Measurements from ENCODE around the gene PIK3R3. TPM values are rescaled to one million over a fixed set of nuclear protein-coding genes. Genes with fewer than 3 reads are reported as not detected.

Gene PIK3R3
- total RNA-seq, 1 experiment from 2014 or later: 20.6 TPM

Other genes starting within 250 kb of the PIK3R3 start
- 0.47 and 1.7 TPM in 2 replicates for gene TSPAN1, start 42.5 kb upstream of the PIK3R3 start, total RNA-seq (2014; rRNA removed; shearing (Covaris generic))
- not detected in 2 replicates for gene P3R3URF, start 43.9 kb upstream of the PIK3R3 start, total RNA-seq (2014; rRNA removed; shearing (Covaris generic))
- 59.1 and 90.4 TPM in 2 replicates for gene POMGNT1, start 65.8 kb upstream of the PIK3R3 start, total RNA-seq (2014; rRNA removed; shearing (Covaris generic))
- 0.32 and 0.89 TPM in 2 replicates for gene LURAP1, start 70.7 kb upstream of the PIK3R3 start, total RNA-seq (2014; rRNA removed; shearing (Covaris generic))
- 9.8 and 24.2 TPM in 2 replicates for gene RAD54L, start 115.1 kb upstream of the PIK3R3 start, total RNA-seq (2014; rRNA removed; shearing (Covaris generic))
- 61.9 and 74.4 TPM in 2 replicates for gene LRRC41, start 171.0 kb upstream of the PIK3R3 start, total RNA-seq (2014; rRNA removed; shearing (Covaris generic))
- gene UQCRH, start 171.1 kb upstream of the PIK3R3 start, total RNA-seq (2014; rRNA removed; shearing (Covaris generic)): 459 and 652 TPM in 2 replicates
- 12.2 and 15.8 TPM in 2 replicates for gene NSUN4, start 208.2 kb upstream of the PIK3R3 start, total RNA-seq (2014; rRNA removed; shearing (Covaris generic))